B cell (primary cell): Measurements from ENCODE around the gene POGLUT2. TPM values are rescaled to one million over a fixed set of nuclear protein-coding genes. Genes with fewer than 3 reads are reported as not detected.

Experiments used
- ATAC-seq: fragments of 200-7000 bp; cut with Tn5 transposase; one replicate; pipeline ENCODE4 v1.10.0; 2021; ENCODE audit warnings: low read depth, mild to moderate bottlenecking, moderate number of reproducible peaks, moderate library complexity
- CTCF ChIA-PET: fragments of 350-600 bp; sonication (Branson Sonifier 250); formaldehyde crosslinking; loops from one replicate; lab custom pipeline; 2021; ENCODE audit warnings: antibody characterized with exemption, inconsistent platforms; lab: Charles Lee
- POLR2A ChIA-PET: fragments of 350-600 bp; sonication (Branson Sonifier 250); formaldehyde crosslinking; loops from one replicate; lab custom pipeline; 2021; ENCODE audit warnings: antibody characterized with exemption; lab: Charles Lee
- DNase-seq: peaks from one replicate; pipeline ENCODE4 v3.0.0; 2013
- H2AFZ ChIP-seq: 2 replicates; pipeline ENCODE4 v1.6.1; 2012; ENCODE audit warnings: mild to moderate bottlenecking, low read depth, low read length; ENCODE audit not compliant: insufficient read depth, poor library complexity, severe bottlenecking
- H3K27ac ChIP-seq, 2 donors: 1 replicate in 1 of 2; 2 replicates in 1 of 2; pipeline ENCODE4 v1.5.1; 2012 to 2013; ENCODE audit warnings: low read length in 2 of 2, mild to moderate bottlenecking in 2 of 2, moderate library complexity in 1 of 2
- H3K27me3 ChIP-seq, 4 experiments: fragments of 200-600 bp in 1 of 4; sonication (generic) in 1 of 4; replicated peaks in 1 of 4; 1 replicate in 2 of 4; 2 replicates in 2 of 4; pipeline versions ENCODE4 v1.6.1 to v1.7.0; 2013 to 2016; ENCODE audit warnings: low read length in 3 of 4, mild to moderate bottlenecking in 2 of 4, mixed read lengths in 1 of 4, moderate library complexity in 1 of 4; ENCODE audit not compliant: insufficient read depth in 4 of 4, control insufficient read depth in 3 of 4; ENCODE audit errors: control extremely low read depth in 1 of 4
- H3K36me3 ChIP-seq, 2 experiments: replicated peaks in 1 of 2; 1 replicate in 1 of 2; 2 replicates in 1 of 2; pipeline versions ENCODE4 v1.6.1 to v1.7.1; 2013; ENCODE audit warnings: low read length in 1 of 2; ENCODE audit not compliant: insufficient read depth in 2 of 2, control insufficient read depth in 1 of 2; ENCODE audit errors: control extremely low read depth in 1 of 2, extremely low read depth in 1 of 2
- H3K4me1 ChIP-seq, 2 donors: fragments of 200-600 bp in 1 of 2; sonication (generic) in 1 of 2; 1 replicate in 1 of 2; 2 replicates in 1 of 2; pipeline versions ENCODE4 v1.5.1 to v1.6.1; 2013 to 2017; ENCODE audit warnings: low read length in 2 of 2; ENCODE audit not compliant: control insufficient read depth in 2 of 2, insufficient read depth in 2 of 2
- H3K4me2 ChIP-seq: replicated peaks from 2 replicates; pipeline ENCODE3; 2012; ENCODE audit warnings: mild to moderate bottlenecking, low read depth, low read length; ENCODE audit not compliant: poor library complexity, severe bottlenecking
- H3K4me3 ChIP-seq, 5 experiments: fragments of 200-600 bp in 1 of 5; sonication (generic) in 1 of 5; 1 replicate in 3 of 5; 2 replicates in 2 of 5; pipeline versions ENCODE4 v1.5.1 to v1.7.0; 2011 to 2016; ENCODE audit warnings: low read length in 4 of 5, mild to moderate bottlenecking in 4 of 5, low read depth in 2 of 5, control low read depth in 1 of 5, moderate library complexity in 1 of 5; ENCODE audit not compliant: insufficient read depth in 1 of 5; ENCODE audit errors: control extremely low read depth in 1 of 5, extremely low read depth in 1 of 5
- H3K79me2 ChIP-seq: fragments of 200-600 bp; sonication (generic); one replicate; pipeline ENCODE4 v1.6.0; 2016; ENCODE audit warnings: low read length; ENCODE audit not compliant: control insufficient read depth, insufficient read depth
- H3K9ac ChIP-seq: fragments of 200-600 bp; sonication (generic); 2 replicates; pipeline ENCODE4 v1.6.1; 2017; ENCODE audit warnings: mild to moderate bottlenecking, low read length, moderate library complexity
- H3K9me3 ChIP-seq, 3 donors: one replicate each; pipeline versions ENCODE4 v1.6.1 to v1.7.1; 2013; ENCODE audit warnings: low read length in 2 of 3; ENCODE audit not compliant: control insufficient read depth in 2 of 3, insufficient read depth in 1 of 3; ENCODE audit errors: control extremely low read depth in 1 of 3
- H4K20me1 ChIP-seq: 2 replicates; pipeline ENCODE4 v1.6.0; 2012; ENCODE audit warnings: mild to moderate bottlenecking, low read length; ENCODE audit not compliant: insufficient read depth, control insufficient read depth, poor library complexity, severe bottlenecking
- H3K27ac Mint-ChIP-seq: one replicate; pipeline ENCODE4 v1.8.0; 2021; ENCODE audit warnings: mixed read lengths
- H3K27me3 Mint-ChIP-seq: one replicate; pipeline ENCODE4 v1.8.0; 2021; ENCODE audit warnings: mixed read lengths
- H3K4me1 Mint-ChIP-seq: one replicate; pipeline ENCODE4 v1.8.0; 2021; ENCODE audit warnings: mixed read lengths
- H3K4me3 Mint-ChIP-seq: one replicate; pipeline ENCODE4 v1.8.0; 2021; ENCODE audit warnings: mixed read lengths
- H3K9me3 Mint-ChIP-seq: one replicate; pipeline ENCODE4 v1.8.0; 2022; ENCODE audit warnings: mixed read lengths; ENCODE audit not compliant: insufficient read depth
- CTCF ChIP-seq: fragments of 200-600 bp; IDR thresholded peaks from one replicate; pipeline ENCODE4 v1.8.0; 2022; ENCODE audit warnings: antibody characterized with exemption, mild to moderate bottlenecking
- EZH2 ChIP-seq: IDR thresholded peaks from 2 replicates; pipeline ENCODE4 v1.6.1; 2012; ENCODE audit warnings: borderline replicate concordance, low read depth, mild to moderate bottlenecking, moderate library complexity, low read length; ENCODE audit not compliant: insufficient read depth, poor library complexity, severe bottlenecking
- WGBS: methylation state at CpG from one replicate; pipeline ENCODE4 v1.1.5; 2013; ENCODE audit warnings: missing lambda C conversion rate; ENCODE audit not compliant: insufficient coverage; 5-methylcytosine and 5-hydroxymethylcytosine counted together
- intact Hi-C: fragments of 100-400 bp; cut with micrococcal nuclease; formaldehyde crosslinking; loops from one replicate; pipeline ENCODE4 v1.10.0; 2022
- polyA plus RNA-seq: library from polyadenylated mRNA; depleted of rRNA; stranded (reverse); fragments of >200 nt; gene quantifications from 2 replicates; pipeline ENCODE4 v1.2.3, GENCODE V29; 2012
- total RNA-seq, 2 donors: library from RNA; stranded (reverse); fragments of 120-200 nt in 1 of 2; gene quantifications; 1 replicate in 1 of 2; 2 replicates in 1 of 2; pipeline versions ENCODE4 v1.2.3 to v1.2.4, GENCODE V29; 2013 to 2022

The POGLUT2 gene
- total and polyA plus RNA-seq, 2 donors (not counting 1 experiment from before 2014, with no cell fraction given) = 0.12 TPM; not detected in 1

GRCh38 chr13:102838982-102839381, 40.2 kb upstream of the POGLUT2 start:
- H3K36me3 ChIP-seq = no peaks in the 10 kb centered on the region
- POLR2A ChIA-PET = no interaction called here
- intact Hi-C loops = no loop called here
- H3K9ac ChIP-seq = no peak overlapping the region
- Mint-ChIP-seq H3K9me3 (no peaks in the 10 kb centered on the region), H3K27ac (no peak overlapping the region), H3K27me3 (no peaks in the 10 kb centered on the region), H3K4me1 (peaks cover 1% of the 10 kb centered on the region), H3K4me3 (no peak overlapping the region)
- H2AFZ ChIP-seq = no peak overlapping the region
- H3K4me1 ChIP-seq = no peaks in the 10 kb centered on the region
- H3K4me3 ChIP-seq = no peak overlapping the region
- no peaks in the 10 kb centered on the region for H3K9me3 ChIP-seq
- no peaks in the 10 kb centered on the region for H3K27me3 ChIP-seq
- DNase-seq (no peak), ATAC-seq (no peak)
- CTCF ChIA-PET = interaction anchor here (1.0 kb wide), 1 partner anchor 247 kb away, joined by 3 read pairs; no protein-coding TSS in a partner anchor
- no peaks in the 10 kb centered on the region for H4K20me1 ChIP-seq
- WGBS = 39% methylated on average over 2 of the region's 4 CpGs
- peaks cover 1% of the 10 kb centered on the region for H3K79me2 ChIP-seq
- no peak overlapping the region for H3K27ac ChIP-seq
- no peak for TF ChIP-seq CTCF
- H3K4me2 ChIP-seq = no peak overlapping the region

GRCh38 chr13:102838273-102838672, 39.5 kb upstream of the POGLUT2 start:
- Histone ChIP-seq H3K4me1 (no peaks in the 10 kb centered on the region), H3K27me3 (no peaks in the 10 kb centered on the region), H2AFZ (no peak overlapping the region), H3K4me2 (no peak overlapping the region), H4K20me1 (no peaks in the 10 kb centered on the region), H3K9me3 (no peaks in the 10 kb centered on the region), H3K27ac (no peak overlapping the region), H3K4me3 (no peak overlapping the region), H3K36me3 (no peaks in the 10 kb centered on the region), H3K79me2 (no peaks in the 10 kb centered on the region), H3K9ac (no peak overlapping the region)
- no peak overlapping the region for H3K4me3 Mint-ChIP-seq
- no peak for TF ChIP-seq EZH2
- no peak for TF ChIP-seq CTCF
- WGBS = no CpG with 5 or more reads among the region's 1 CpG
- H3K27me3 Mint-ChIP-seq = no peaks in the 10 kb centered on the region
- CTCF ChIA-PET = no interaction called here
- intact Hi-C loops = no loop called here
- no peak for ATAC-seq
- H3K4me1 Mint-ChIP-seq = no peaks in the 10 kb centered on the region
- H3K27ac Mint-ChIP-seq = no peak overlapping the region
- H3K9me3 Mint-ChIP-seq = no peaks in the 10 kb centered on the region
- no peak for DNase-seq
- POLR2A ChIA-PET = no interaction called here
